Measurements from ENCODE around the gene WDR37.

The WDR37 gene

GRCh38 chr10:1100691-1101368, 44.6 kb downstream of the WDR37 start:
- in situ Hi-C loops (cut with HindIII; ENCODE audit: low sequenced_read_pairs), result no loop called here
- no peak for DNase-seq (ENCODE audit: low read depth)

GRCh38 chr10:1101946-1102345, 45.8 kb downstream of the WDR37 start:
- no peak for TF ChIP-seq CTCF (IDR thresholded peaks at IDR 0.05; ENCODE audit: low read depth, low read length, missing control alignments)
- no peak for DNase-seq (ENCODE audit: low read depth)
- in situ Hi-C loops (cut with HindIII; ENCODE audit: low sequenced_read_pairs), result no loop called here
- H3K4me3 ChIP-seq (ENCODE audit: low read depth, low read length), result no peak overlapping the region

More at GRCh38 chr10:1100691-1101368, 44.6 kb downstream of the WDR37 start:
- H3K4me3 ChIP-seq (ENCODE audit: low read depth, low read length), result no peak overlapping the region
- no peak for TF ChIP-seq CTCF (IDR thresholded peaks at IDR 0.05; ENCODE audit: low read depth, low read length, missing control alignments)

- no peak for DNase-seq (ENCODE audit: low read depth)
- in situ Hi-C loops (cut with HindIII; ENCODE audit: low sequenced_read_pairs), result no loop called here
- no peak for TF ChIP-seq CTCF (IDR thresholded peaks at IDR 0.05; ENCODE audit: low read depth, low read length, missing control alignments)
- no peak overlapping the region for H3K4me3 ChIP-seq (ENCODE audit: low read depth, low read length)
These were observed 46.2 kb downstream of the WDR37 start for GRCh38 chr10:1102416-1102815.

GRCh38 chr10:1102831-1103230, 46.6 kb downstream of the WDR37 start:
- DNase-seq (ENCODE audit: low read depth), result no peak
- H3K4me3 ChIP-seq (ENCODE audit: low read depth, low read length), result no peak overlapping the region
- in situ Hi-C loops (cut with HindIII; ENCODE audit: low sequenced_read_pairs), result no loop called here
- TF ChIP-seq CTCF (IDR thresholded peaks at IDR 0.05; ENCODE audit: low read depth, low read length, missing control alignments), result no peak

- in situ Hi-C loops (cut with HindIII; ENCODE audit: low sequenced_read_pairs), result no loop called here
- no peak for DNase-seq (ENCODE audit: low read depth)
- H3K4me3 ChIP-seq (ENCODE audit: low read depth, low read length), result no peak overlapping the region
- no peak for TF ChIP-seq CTCF (IDR thresholded peaks at IDR 0.05; ENCODE audit: low read depth, low read length, missing control alignments)
These were observed 47.4 kb downstream of the WDR37 start for GRCh38 chr10:1103551-1103950.

- no peak for TF ChIP-seq CTCF (IDR thresholded peaks at IDR 0.05; ENCODE audit: low read depth, low read length, missing control alignments)
- no peak for DNase-seq (ENCODE audit: low read depth)
- in situ Hi-C loops (cut with HindIII; ENCODE audit: low sequenced_read_pairs), result no loop called here
- H3K4me3 ChIP-seq (ENCODE audit: low read depth, low read length), result no peak overlapping the region
These were observed 48.8 kb downstream of the WDR37 start for GRCh38 chr10:1104971-1105370.

All from astrocyte of the cerebellum (primary cell).